Activated T-cell treated with anti-CD3 and anti-CD28 coated beads, Interleukin-2, amount 50 U/mL, for 72 hours (primary cell): ENCODE results near the gene GXYLT1. TPM values are rescaled to one million over a fixed set of nuclear protein-coding genes. Genes with fewer than 3 reads are reported as not detected.
"Not testable (repeated sequence)": the region's sequence is repeated elsewhere in the genome, so short reads cannot be mapped to it uniquely, and the experiment has no call there.

ENCODE experiments used
- ATAC-seq, 2 donors: fragments of 150-1000 bp; cut with Tn5 transposase; replicated peaks in 1 of 2; 2 replicates each; pipeline ENCODE4 v1.10.0; 2021; ENCODE audit warnings: moderate library complexity in 2 of 2, mild to moderate bottlenecking in 1 of 2
- DNase-seq, 2 donors: peaks; one replicate each; pipeline ENCODE4 v3.0.0; 2021 to 2022; ENCODE audit warnings: mixed read lengths in 1 of 2
- H3K27ac Mint-ChIP-seq: one replicate; pipeline ENCODE4 v1.8.0; 2022; ENCODE audit warnings: mild to moderate bottlenecking, moderate library complexity, mixed read lengths
- H3K27me3 Mint-ChIP-seq: one replicate; pipeline ENCODE4 v1.8.0; 2022; ENCODE audit warnings: low read depth, mixed read lengths
- H3K36me3 Mint-ChIP-seq, 2 donors: one replicate each; pipeline ENCODE4 v1.8.0; 2022; ENCODE audit warnings: mixed read lengths in 2 of 2, mild to moderate bottlenecking in 1 of 2; ENCODE audit not compliant: insufficient read depth in 2 of 2
- H3K4me1 Mint-ChIP-seq: one replicate; pipeline ENCODE4 v1.8.0; 2022; ENCODE audit warnings: low read depth, mixed read lengths
- H3K4me3 Mint-ChIP-seq, 2 donors: one replicate each; pipeline ENCODE4 v1.8.0; 2022; ENCODE audit warnings: mild to moderate bottlenecking in 2 of 2, mixed read lengths in 2 of 2, moderate library complexity in 2 of 2
- H3K9me3 Mint-ChIP-seq, 2 donors: one replicate each; pipeline ENCODE4 v1.8.0; 2022; ENCODE audit warnings: mixed read lengths in 2 of 2
- total RNA-seq, 2 donors: library from RNA; stranded (reverse); gene quantifications; one replicate each; pipeline ENCODE4 v1.2.3, GENCODE V29; 2022

GXYLT1 gene
- total RNA-seq, result 1 to 10 TPM; 7.2 to 8.4 TPM

GRCh38 chr12:42144408-42145196 is at the start of gene GXYLT1:
Gene GXYLT1, minus strand, starts transcription at chr12:42144874. Its CDS starts 228 bp downstream, at chr12:42144646.
- ATAC-seq, result peak; percentile 92 to 94
- Mint-ChIP-seq H3K27me3 (peaks cover 8% of the 10 kb centered on the region), H3K9me3 (no peaks in the 10 kb centered on the region), H3K36me3 (peaks cover 0 to 2% of the 10 kb centered on the region in 2 donors), H3K4me3 (peak within 1 kb of the TSS; percentile 95 to 96), H3K27ac (peak within 1 kb of the TSS; percentile 97), H3K4me1 (peaks cover 33% of the 10 kb centered on the region)
- peak; percentile 87 to 91 for DNase-seq

GRCh38 chr12:42192686-42193085 is 48.0 kb upstream of the GXYLT1 start:
- H3K36me3 Mint-ChIP-seq, result peaks cover 4 to 5% of the 10 kb centered on the region in 2 donors
- H3K4me3 Mint-ChIP-seq, result no peak overlapping the region
- H3K27me3 Mint-ChIP-seq, result no peaks in the 10 kb centered on the region
- DNase-seq (no peak), ATAC-seq (no peak)
- H3K9me3 Mint-ChIP-seq, result no peaks in the 10 kb centered on the region
- no peak overlapping the region for H3K27ac Mint-ChIP-seq
- no peaks in the 10 kb centered on the region for H3K4me1 Mint-ChIP-seq

- no peak for DNase-seq
- ATAC-seq, result no peak
- H3K36me3 Mint-ChIP-seq, result peaks cover 4 to 5% of the 10 kb centered on the region in 2 donors
- no peaks in the 10 kb centered on the region for H3K4me1 Mint-ChIP-seq
- H3K9me3 Mint-ChIP-seq, result no peaks in the 10 kb centered on the region
- H3K27me3 Mint-ChIP-seq, result no peaks in the 10 kb centered on the region
- H3K4me3 Mint-ChIP-seq, result no peak overlapping the region
- H3K27ac Mint-ChIP-seq, result no peak overlapping the region
Observed at GRCh38 chr12:42192258-42192657, 47.6 kb upstream of the GXYLT1 start.

GRCh38 chr12:42190376-42190775 is 45.7 kb upstream of the GXYLT1 start:
- Mint-ChIP-seq H3K36me3 (peaks cover 2 to 4% of the 10 kb centered on the region in 2 donors), H3K27me3 (no peaks in the 10 kb centered on the region), H3K4me3 (no peak overlapping the region), H3K9me3 (no peaks in the 10 kb centered on the region), H3K4me1 (no peaks in the 10 kb centered on the region), H3K27ac (no peak overlapping the region)
- ATAC-seq (no peak), DNase-seq (no peak)

GRCh38 chr12:42188275-42188674 is 43.6 kb upstream of the GXYLT1 start:
- not testable (repeated sequence) for H3K27me3 Mint-ChIP-seq, H3K4me3 Mint-ChIP-seq, H3K27ac Mint-ChIP-seq, DNase-seq, ATAC-seq, H3K4me1 Mint-ChIP-seq, H3K36me3 Mint-ChIP-seq, H3K9me3 Mint-ChIP-seq

GRCh38 chr12:42187799-42188198 is 43.1 kb upstream of the GXYLT1 start:
- Mint-ChIP-seq H3K4me1 (peaks cover 7% of the 10 kb centered on the region), H3K36me3 (peaks cover 6 to 10% of the 10 kb centered on the region in 2 donors), H3K27me3 (no peaks in the 10 kb centered on the region), H3K27ac (no peak overlapping the region), H3K9me3 (peaks cover 2% of the 10 kb centered on the region in 2 donors), H3K4me3 (no peak overlapping the region)
- DNase-seq (no peak), ATAC-seq (no peak)

- Mint-ChIP-seq H3K36me3 (peaks cover 4 to 12% of the 10 kb centered on the region in 2 donors), H3K4me3 (no peak overlapping the region), H3K4me1 (peaks cover 16% of the 10 kb centered on the region), H3K27ac (no peak overlapping the region), H3K9me3 (peaks cover 2% of the 10 kb centered on the region in 2 donors), H3K27me3 (no peaks in the 10 kb centered on the region)
- no peak for ATAC-seq
- DNase-seq, result no peak
Observed at GRCh38 chr12:42186793-42187192, 42.1 kb upstream of the GXYLT1 start.

- H3K4me3 Mint-ChIP-seq, result peak overlapping the region in 1 of 2 donors; percentile 10
- H3K36me3 Mint-ChIP-seq, result peaks cover 2 to 16% of the 10 kb centered on the region in 2 donors
- H3K4me1 Mint-ChIP-seq, result peaks cover 21% of the 10 kb centered on the region
- H3K27ac Mint-ChIP-seq, result peak overlapping the region; percentile 47
- H3K9me3 Mint-ChIP-seq, result peaks cover 2 to 4% of the 10 kb centered on the region in 2 donors
- DNase-seq (no peak), ATAC-seq (no peak)
- H3K27me3 Mint-ChIP-seq, result no peaks in the 10 kb centered on the region
Observed at GRCh38 chr12:42182394-42182793, 37.7 kb upstream of the GXYLT1 start.

GRCh38 chr12:42180990-42181596 is 36.4 kb upstream of the GXYLT1 start:
- H3K36me3 Mint-ChIP-seq, result peaks cover 11 to 24% of the 10 kb centered on the region in 2 donors
- H3K4me1 Mint-ChIP-seq, result peaks cover 21% of the 10 kb centered on the region
- DNase-seq (no peak), ATAC-seq (no peak)
- H3K4me3 Mint-ChIP-seq, result no peak overlapping the region
- H3K9me3 Mint-ChIP-seq, result peaks cover 7% of the 10 kb centered on the region in 2 donors
- H3K27ac Mint-ChIP-seq, result no peak overlapping the region
- H3K27me3 Mint-ChIP-seq, result no peaks in the 10 kb centered on the region

- Mint-ChIP-seq H3K4me3 (no peak overlapping the region), H3K36me3 (peaks cover 12 to 22% of the 10 kb centered on the region in 2 donors)
- no peak for ATAC-seq
Observed at GRCh38 chr12:42178101-42178500, 33.4 kb upstream of the GXYLT1 start.

GRCh38 chr12:42174978-42175377 is 30.3 kb upstream of the GXYLT1 start:
- Mint-ChIP-seq H3K27me3 (no peaks in the 10 kb centered on the region), H3K27ac (no peak overlapping the region), H3K4me3 (no peak overlapping the region), H3K4me1 (no peaks in the 10 kb centered on the region), H3K9me3 (peaks cover 5% of the 10 kb centered on the region in 2 donors), H3K36me3 (peaks cover 12 to 23% of the 10 kb centered on the region in 2 donors)
- ATAC-seq (no peak), DNase-seq (no peak)

More at GRCh38 chr12:42178101-42178500, 33.4 kb upstream of the GXYLT1 start:
- H3K4me1 Mint-ChIP-seq, result peaks cover 17% of the 10 kb centered on the region
- H3K27me3 Mint-ChIP-seq, result no peaks in the 10 kb centered on the region
- H3K27ac Mint-ChIP-seq, result no peak overlapping the region
- peaks cover 5% of the 10 kb centered on the region in 2 donors for H3K9me3 Mint-ChIP-seq
- DNase-seq, result no peak

- H3K4me3 Mint-ChIP-seq, result no peak overlapping the region
- no peaks in the 10 kb centered on the region for H3K27me3 Mint-ChIP-seq
- H3K36me3 Mint-ChIP-seq, result peaks cover 12 to 23% of the 10 kb centered on the region in 2 donors
- no peaks in the 10 kb centered on the region for H3K4me1 Mint-ChIP-seq
- H3K27ac Mint-ChIP-seq, result peak overlapping the region; percentile 44
- peaks cover 5% of the 10 kb centered on the region in 2 donors for H3K9me3 Mint-ChIP-seq
- ATAC-seq (no peak), DNase-seq (no peak)
Observed at GRCh38 chr12:42173961-42174521, 29.4 kb upstream of the GXYLT1 start.
